IMR-90 (cell line): ENCODE data around the gene GADL1. TPM values are rescaled to one million over a fixed set of nuclear protein-coding genes. Genes with fewer than 3 reads are reported as not detected.

ENCODE experiments used
- ATAC-seq: fragments of 200-7000 bp; cut with Tn5 transposase; 2 replicates; pipeline ENCODE4 v1.9.1; 2020; ENCODE audit warnings: low read depth, mild to moderate bottlenecking, moderate library complexity
- BruUV-seq: library from RNA; stranded (reverse); fragments of 400-500 nt; replicated peaks from 2 replicates; lab custom pipeline; 2021; lab: Mats Ljungman, UMichigan
- CTCF ChIA-PET: fragments of 300-600 bp; formaldehyde crosslinking; extraction: SDS; loops from one replicate; lab custom pipeline; 2021; ENCODE audit warnings: antibody characterized with exemption; lab: Yijun Ruan, JAX
- POLR2A ChIA-PET: fragments of 300-600 bp; sonication (Branson Sonifier 250); formaldehyde crosslinking; loops from one replicate; lab custom pipeline; 2022; ENCODE audit warnings: antibody characterized with exemption; ENCODE audit not compliant: unreplicated experiment; lab: Charles Lee
- DNase-seq: peaks from one replicate; pipeline ENCODE4 v3.0.0; 2013
- H2AFZ ChIP-seq: replicated peaks from 2 replicates; pipeline ENCODE3; 2013; ENCODE audit warnings: low read length, mild to moderate bottlenecking; ENCODE audit not compliant: poor library complexity
- H2AK5ac ChIP-seq: 2 replicates; pipeline ENCODE4 v1.6.1; 2013; ENCODE audit warnings: low read depth, low read length, inconsistent platforms
- H2AK9ac ChIP-seq: replicated peaks from 2 replicates; pipeline ENCODE3; 2013; ENCODE audit warnings: mild to moderate bottlenecking, low read depth, low read length, moderate library complexity; ENCODE audit not compliant: poor library complexity
- H2BK120ac ChIP-seq: 2 replicates; pipeline ENCODE4 v1.6.1; 2013; ENCODE audit warnings: low read depth, low read length, inconsistent platforms
- H2BK15ac ChIP-seq: 3 replicates; pipeline ENCODE4 v1.6.1; 2013; ENCODE audit warnings: low read depth, low read length, inconsistent platforms
- H2BK20ac ChIP-seq: 2 replicates; pipeline ENCODE4 v1.6.1; 2013; ENCODE audit warnings: low read depth, mild to moderate bottlenecking, inconsistent platforms, low read length, moderate library complexity
- H2BK5ac ChIP-seq: 2 replicates; pipeline ENCODE4 v1.6.1; 2013; ENCODE audit warnings: mild to moderate bottlenecking, low read depth, low read length, inconsistent platforms; ENCODE audit not compliant: poor library complexity, severe bottlenecking
- H3K14ac ChIP-seq: replicated peaks from 2 replicates; pipeline ENCODE4 v1.6.1; 2013; ENCODE audit warnings: low read depth, low read length, inconsistent platforms
- H3K18ac ChIP-seq: 2 replicates; pipeline ENCODE4 v1.6.1; 2013; ENCODE audit warnings: low read depth, low read length, control low read depth
- H3K23ac ChIP-seq: 2 replicates; pipeline ENCODE4 v1.6.1; 2013; ENCODE audit warnings: low read depth, low read length, inconsistent platforms
- H3K27ac ChIP-seq: 2 replicates; pipeline ENCODE4 v1.5.1; 2013; ENCODE audit warnings: mild to moderate bottlenecking, control low read depth, low read length; ENCODE audit not compliant: insufficient read depth
- H3K27me3 ChIP-seq: 2 replicates; pipeline ENCODE4 v1.6.1; 2013; ENCODE audit warnings: low read length; ENCODE audit not compliant: control insufficient read depth, insufficient read depth
- H3K36me3 ChIP-seq: 2 replicates; pipeline ENCODE4 v1.6.1; 2013; ENCODE audit warnings: low read length, mixed read lengths; ENCODE audit not compliant: control insufficient read depth, insufficient read depth
- H3K4ac ChIP-seq: 2 replicates; pipeline ENCODE4 v1.6.1; 2013; ENCODE audit warnings: low read depth, low read length, inconsistent platforms
- H3K4me1 ChIP-seq: 2 replicates; pipeline ENCODE4 v1.6.1; 2013; ENCODE audit warnings: low read length, mixed read lengths; ENCODE audit not compliant: control insufficient read depth, insufficient read depth
- H3K4me2 ChIP-seq: 2 replicates; pipeline ENCODE4 v1.6.1; 2013; ENCODE audit warnings: low read depth, mild to moderate bottlenecking, control low read depth, low read length, moderate library complexity
- H3K4me3 ChIP-seq: 2 replicates; pipeline ENCODE4 v1.5.1; 2013; ENCODE audit warnings: low read depth, mild to moderate bottlenecking, control low read depth, low read length, moderate library complexity; ENCODE audit not compliant: insufficient read depth
- H3K56ac ChIP-seq: 2 replicates; pipeline ENCODE4 v1.6.1; 2013; ENCODE audit warnings: low read length, inconsistent platforms; ENCODE audit not compliant: insufficient read depth; ENCODE audit errors: extremely low read depth
- H3K79me1 ChIP-seq, 2 experiments: 2 replicates each; pipeline ENCODE4 v1.6.1; 2013; ENCODE audit warnings: low read length in 2 of 2, inconsistent platforms in 1 of 2, low read depth in 1 of 2
- H3K9ac ChIP-seq: 2 replicates; pipeline ENCODE4 v1.6.1; 2013; ENCODE audit warnings: low read depth, low read length, control low read depth
- H3K9me1 ChIP-seq: 2 replicates; pipeline ENCODE4 v1.6.1; 2013; ENCODE audit warnings: low read length, inconsistent platforms; ENCODE audit not compliant: insufficient read depth
- H3K9me3 ChIP-seq: 2 replicates; pipeline ENCODE4 v1.6.1; 2013; ENCODE audit warnings: low read length; ENCODE audit not compliant: control insufficient read depth, insufficient read depth
- H4K20me1 ChIP-seq: 2 replicates; pipeline ENCODE4 v1.6.1; 2013; ENCODE audit warnings: low read length, inconsistent platforms; ENCODE audit not compliant: insufficient read depth
- H4K5ac ChIP-seq: 2 replicates; pipeline ENCODE4 v1.6.1; 2013; ENCODE audit warnings: mild to moderate bottlenecking, low read depth, low read length, control low read depth
- H4K8ac ChIP-seq, 2 experiments: 2 replicates each; pipeline ENCODE4 v1.6.1; 2013; ENCODE audit warnings: low read depth in 2 of 2, low read length in 2 of 2, control low read depth in 1 of 2, inconsistent platforms in 1 of 2
- H4K91ac ChIP-seq: 2 replicates; pipeline ENCODE4 v1.6.1; 2013; ENCODE audit warnings: low read depth, low read length, inconsistent platforms; ENCODE audit not compliant: insufficient read depth
- BHLHE40 ChIP-seq: fragments of 150-350 bp; IDR thresholded peaks from 2 replicates; pipeline ENCODE4 v1.6.1; 2016; ENCODE audit warnings: mild to moderate bottlenecking, low read depth, low read length
- CHD1 ChIP-seq: IDR thresholded peaks from 2 replicates; pipeline ENCODE4 v1.6.1; 2012; ENCODE audit warnings: low read depth, low read length, improper control_type of control experiment
- MAFK ChIP-seq: IDR thresholded peaks from 2 replicates; pipeline ENCODE4 v1.6.1; 2012; ENCODE audit warnings: low read depth, low read length, improper control_type of control experiment
- MXI1 ChIP-seq: IDR thresholded peaks from 2 replicates; pipeline ENCODE4 v1.6.1; 2012; ENCODE audit warnings: low read depth, mild to moderate bottlenecking, low read length, moderate library complexity, borderline replicate concordance
- NFE2L2 ChIP-seq: fragments of 150-350 bp; IDR thresholded peaks from 2 replicates; pipeline ENCODE4 v1.6.1; 2016; ENCODE audit warnings: low read depth, mild to moderate bottlenecking, low read length
- RCOR1 ChIP-seq: IDR thresholded peaks from 2 replicates; pipeline ENCODE4 v1.6.1; 2012; ENCODE audit warnings: mild to moderate bottlenecking, low read length, improper control_type of control experiment; ENCODE audit not compliant: insufficient replicate concordance
- RFX5 ChIP-seq: IDR thresholded peaks from 2 replicates; pipeline ENCODE4 v1.8.0; 2012; ENCODE audit warnings: low read depth, mild to moderate bottlenecking, low read length, moderate library complexity
- SMC3 ChIP-seq: fragments of 150-350 bp; IDR thresholded peaks from 2 replicates; pipeline ENCODE4 v1.6.1; 2016; ENCODE audit warnings: low read depth, mild to moderate bottlenecking, antibody characterized with exemption, low read length, moderate library complexity
- WGBS, 2 experiments: methylation state at CpG; one replicate each; pipeline versions ENCODE4 v1.1.5 to v1.1.7; 2013; ENCODE audit warnings: missing lambda C conversion rate in 2 of 2; ENCODE audit not compliant: insufficient read length in 1 of 2; ENCODE audit errors: extremely low coverage in 2 of 2; 5-methylcytosine and 5-hydroxymethylcytosine counted together
- dilution Hi-C: fragments of 300-500 bp; cut with HindIII; formaldehyde crosslinking; loops from one replicate; pipeline ENCODE4 v1.14.3; 2018; ENCODE audit warnings: low sequenced_read_pairs; ENCODE audit not compliant: unreplicated experiment
- in situ Hi-C: fragments of 300-500 bp; cut with MboI; formaldehyde crosslinking; loops from 3 replicates; pipeline ENCODE4 v1.14.3; 2019; ENCODE audit warnings: low sequenced_read_pairs, inconsistent platforms, mixed read lengths
- intact Hi-C: fragments of 100-400 bp; cut with micrococcal nuclease; formaldehyde crosslinking; loops from 2 replicates; pipeline ENCODE4 v1.10.0; 2022
- polyA plus RNA-seq, 3 experiments: library from polyadenylated mRNA; depleted of rRNA; stranded (reverse); fragments of >200 nt; gene quantifications; 2 replicates each; pipeline ENCODE4 v1.2.3, GENCODE V29; 2012; ENCODE audit warnings: low replicate concordance in 1 of 3
- total RNA-seq: library from RNA; depleted of rRNA; stranded (reverse); fragments of >200 nt; gene quantifications from 2 replicates; pipeline ENCODE4 v1.2.3, GENCODE V29; 2012
- TF ChIP-seq, protein P1 (sequence below): conservative IDR thresholded peaks from 2 replicates; pipeline ENCODE4 v1.5.1; 2012; ENCODE audit warnings: mild to moderate bottlenecking, low read depth, low read length, improper control_type of control experiment

The GADL1 gene
- total and polyA plus RNA-seq, 2 of the 4 experiments (the other 2 are of a cell fraction), result not detected

DNA sequence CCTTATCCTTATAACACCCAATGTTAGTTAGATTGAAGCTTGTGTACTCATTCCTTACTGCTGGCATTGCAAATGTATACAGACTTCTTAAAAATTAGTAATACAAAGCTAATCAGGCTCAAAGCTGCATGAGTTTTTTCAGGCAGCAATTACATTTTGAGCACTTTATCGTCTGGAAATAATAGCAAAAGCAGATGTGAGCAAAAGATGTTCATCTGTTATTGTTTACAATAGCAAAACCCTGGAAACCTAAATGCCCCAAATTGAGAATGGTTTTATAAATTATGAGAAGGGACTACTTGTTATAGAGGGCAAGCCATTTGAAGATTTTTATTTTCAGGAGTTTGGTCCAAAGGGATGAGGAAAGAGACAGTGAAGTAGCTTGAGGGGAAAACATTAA is 126.4 kb downstream of the GADL1 start:
- Histone ChIP-seq H3K9ac (no peak overlapping the region), H3K4ac (no peak overlapping the region), H3K27me3 (no peaks in the 10 kb centered on the region; the same call in 1 of the 2 replicates), H3K9me3 (no peaks in the 10 kb centered on the region), H2BK120ac (no peak overlapping the region), H2AK9ac (no peak overlapping the region), H3K14ac (no peak overlapping the region), H3K4me3 (no peak overlapping the region), H3K23ac (no peak overlapping the region), H2BK20ac (no peak overlapping the region), H3K56ac (no peak overlapping the region), H3K18ac (no peak overlapping the region), H3K4me2 (no peak overlapping the region), H4K5ac (no peak overlapping the region), H4K20me1 (no peaks in the 10 kb centered on the region), H3K9me1 (no peaks in the 10 kb centered on the region), H3K4me1 (0 out of 2 replicates have a peak, but pooled peaks cover 2% of the 10 kb centered on the region), H4K8ac (no peak overlapping the region), H3K79me1 (no peaks in the 10 kb centered on the region), H3K27ac (no peak overlapping the region), H2BK15ac (no peak overlapping the region), H3K36me3 (no peaks in the 10 kb centered on the region), H2AK5ac (no peak overlapping the region), H2AFZ (no peak overlapping the region), H4K91ac (no peak overlapping the region), H2BK5ac (no peak overlapping the region)
- dilution Hi-C loops (no loop called here), intact Hi-C loops (loop anchor here (1.0 to 2.0 kb wide), 2 partner anchors 364 to 1001 kb away; no protein-coding TSS in a partner anchor), in situ Hi-C loops (loop anchor here (5.0 kb wide), 1 partner anchor 364 kb away; no protein-coding TSS in a partner anchor)
- POLR2A ChIA-PET, result interaction anchor here (0.6 kb wide), 1 partner anchor 69 kb away, joined by 3 read pairs; no protein-coding TSS in a partner anchor
- CTCF ChIA-PET, result interaction anchor here (1.0 to 2.0 kb wide), 5 partner anchors 7 to 725 kb away, joined by 3 to 7 read pairs (median 4); no protein-coding TSS in a partner anchor
- no CpG with 5 or more reads among the region's 1 CpG for WGBS, 2 experiments
- ATAC-seq, result no peak
- no TSS peak for BruUV-seq
- no peak for DNase-seq
- no peak for TF ChIP-seq BHLHE40
- no peak for TF ChIP-seq MAFK
- no peak for TF ChIP-seq MXI1
- no peak for TF ChIP-seq NFE2L2
- no peak for TF ChIP-seq CHD1
- TF ChIP-seq, protein P1, sequence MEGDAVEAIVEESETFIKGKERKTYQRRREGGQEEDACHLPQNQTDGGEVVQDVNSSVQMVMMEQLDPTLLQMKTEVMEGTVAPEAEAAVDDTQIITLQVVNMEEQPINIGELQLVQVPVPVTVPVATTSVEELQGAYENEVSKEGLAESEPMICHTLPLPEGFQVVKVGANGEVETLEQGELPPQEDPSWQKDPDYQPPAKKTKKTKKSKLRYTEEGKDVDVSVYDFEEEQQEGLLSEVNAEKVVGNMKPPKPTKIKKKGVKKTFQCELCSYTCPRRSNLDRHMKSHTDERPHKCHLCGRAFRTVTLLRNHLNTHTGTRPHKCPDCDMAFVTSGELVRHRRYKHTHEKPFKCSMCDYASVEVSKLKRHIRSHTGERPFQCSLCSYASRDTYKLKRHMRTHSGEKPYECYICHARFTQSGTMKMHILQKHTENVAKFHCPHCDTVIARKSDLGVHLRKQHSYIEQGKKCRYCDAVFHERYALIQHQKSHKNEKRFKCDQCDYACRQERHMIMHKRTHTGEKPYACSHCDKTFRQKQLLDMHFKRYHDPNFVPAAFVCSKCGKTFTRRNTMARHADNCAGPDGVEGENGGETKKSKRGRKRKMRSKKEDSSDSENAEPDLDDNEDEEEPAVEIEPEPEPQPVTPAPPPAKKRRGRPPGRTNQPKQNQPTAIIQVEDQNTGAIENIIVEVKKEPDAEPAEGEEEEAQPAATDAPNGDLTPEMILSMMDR, result no peak
- TF ChIP-seq RFX5, result no peak
- no peak for TF ChIP-seq RCOR1
- no peak for TF ChIP-seq SMC3
